Loucy (cell line): Measurements from ENCODE around the gene DMRTB1.

Experiments
- H2AFZ ChIP-seq: fragments of 200-600 bp; sonication (generic); 2 replicates; pipeline ENCODE4 v1.6.0; 2016; ENCODE audit warnings: antibody characterized with exemption, mild to moderate bottlenecking, low read length, moderate library complexity
- H3F3A ChIP-seq: fragments of 200-600 bp; 2 replicates; pipeline ENCODE4 v1.6.0; 2016; ENCODE audit warnings: antibody characterized with exemption, low read depth, mild to moderate bottlenecking
- H3K27me3 ChIP-seq: fragments of 200-600 bp; sonication (generic); 2 replicates; pipeline ENCODE4 v1.6.1; 2014; ENCODE audit warnings: low read length, mild to moderate bottlenecking; ENCODE audit not compliant: insufficient read depth, poor library complexity, severe bottlenecking
- H3K36me3 ChIP-seq: fragments of 200-600 bp; sonication (generic); 2 replicates; pipeline ENCODE4 v1.6.1; 2016; ENCODE audit warnings: low read length; ENCODE audit not compliant: insufficient read depth
- H3K4me1 ChIP-seq: fragments of 200-600 bp; sonication (generic); 2 replicates; pipeline ENCODE4 v1.5.1; 2014; ENCODE audit warnings: low read length, mild to moderate bottlenecking; ENCODE audit not compliant: insufficient read depth, poor library complexity, severe bottlenecking
- H3K4me2 ChIP-seq: fragments of 200-600 bp; sonication (generic); 2 replicates; pipeline ENCODE4 v1.6.0; 2014; ENCODE audit warnings: antibody characterized with exemption, low read length, low read depth, mild to moderate bottlenecking; ENCODE audit not compliant: poor library complexity, severe bottlenecking
- H3K4me3 ChIP-seq: fragments of 200-600 bp; sonication (generic); 2 replicates; pipeline ENCODE4 v1.5.1; 2014; ENCODE audit warnings: low read length, mild to moderate bottlenecking, mixed read lengths; ENCODE audit not compliant: poor library complexity, severe bottlenecking
- H3K79me2 ChIP-seq: fragments of 200-600 bp; sonication (generic); 2 replicates; pipeline ENCODE4 v1.6.1; 2014; ENCODE audit warnings: low read length; ENCODE audit not compliant: insufficient read depth
- H3K9ac ChIP-seq: fragments of 200-600 bp; sonication (generic); 2 replicates; pipeline ENCODE4 v1.6.0; 2014; ENCODE audit warnings: mild to moderate bottlenecking, low read depth, low read length, moderate library complexity; ENCODE audit not compliant: poor library complexity, severe bottlenecking
- H3K9me2 ChIP-seq: fragments of 200-600 bp; sonication (generic); replicated peaks from 2 replicates; pipeline ENCODE4 v1.6.1; 2016; ENCODE audit warnings: low read depth, low read length, mixed read lengths
- H3K9me3 ChIP-seq: fragments of 200-600 bp; sonication (generic); 2 replicates; pipeline ENCODE4 v1.6.1; 2014; ENCODE audit warnings: mild to moderate bottlenecking, antibody characterized with exemption, low read length, low read depth; ENCODE audit not compliant: insufficient read depth
- H4K20me1 ChIP-seq: fragments of 200-600 bp; sonication (generic); 2 replicates; pipeline ENCODE4 v1.6.0; 2014; ENCODE audit warnings: antibody characterized with exemption, low read length, mild to moderate bottlenecking; ENCODE audit not compliant: insufficient read depth, poor library complexity, severe bottlenecking
- EZH2phosphoT487 ChIP-seq: fragments of 200-600 bp; IDR thresholded peaks from 2 replicates; pipeline ENCODE4 v1.6.1; 2018; ENCODE audit warnings: antibody characterized with exemption, mild to moderate bottlenecking, moderate library complexity, borderline replicate concordance
- TF ChIP-seq, protein P1 (sequence below): fragments of 200-600 bp; sonication (generic); conservative IDR thresholded peaks from 2 replicates; pipeline ENCODE4 v1.5.1; 2014; ENCODE audit warnings: mild to moderate bottlenecking, antibody characterized with exemption, low read length

Gene DMRTB1

DNA sequence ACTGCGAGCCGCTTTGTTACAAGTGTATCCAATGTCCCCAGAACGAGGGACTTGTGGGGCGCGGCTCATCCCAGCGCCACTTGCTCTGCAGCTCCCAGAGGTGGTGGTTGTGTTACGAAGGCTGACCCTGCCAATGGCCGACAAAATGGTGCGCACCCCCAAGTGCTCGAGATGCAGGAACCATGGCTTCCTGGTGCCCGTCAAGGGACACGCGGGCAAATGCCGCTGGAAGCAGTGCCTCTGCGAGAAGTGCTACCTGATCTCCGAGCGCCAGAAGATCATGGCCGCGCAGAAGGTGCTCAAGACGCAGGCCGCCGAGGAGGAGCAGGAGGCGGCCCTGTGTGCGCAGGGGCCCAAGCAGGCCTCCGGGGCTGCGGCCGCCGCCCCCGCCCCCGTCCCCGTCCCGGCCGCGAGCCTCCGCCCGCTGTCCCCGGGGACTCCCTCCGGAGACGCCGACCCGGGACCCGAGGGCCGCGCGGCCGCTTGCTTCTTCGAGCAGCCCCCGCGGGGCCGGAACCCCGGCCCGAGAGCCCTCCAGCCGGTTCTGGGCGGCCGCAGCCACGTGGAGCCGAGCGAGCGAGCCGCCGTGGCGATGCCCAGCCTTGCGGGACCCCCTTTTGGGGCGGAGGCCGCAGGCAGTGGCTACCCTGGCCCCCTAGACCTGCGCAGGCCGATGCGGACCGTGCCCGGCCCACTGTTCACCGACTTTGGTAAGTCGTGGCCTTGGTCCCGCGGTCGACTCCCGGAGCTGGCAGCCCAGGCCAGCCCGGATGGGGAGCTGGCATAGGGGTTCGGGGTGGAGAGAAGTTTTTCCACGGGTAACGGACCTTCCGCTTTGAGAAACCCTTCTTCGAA, at the start of gene DMRTB1:
Gene DMRTB1, plus strand, starts transcription at position 79 of the 855 bp plus-strand sequence. Its CDS starts 55 bp downstream, at position 134.
- Histone ChIP-seq H3K79me2 (no peaks in the 10 kb centered on the region), H4K20me1 (no peaks in the 10 kb centered on the region), H3F3A (no peaks in the 10 kb centered on the region), H3K4me2 (no peak within 1 kb of the TSS), H3K9me3 (no peaks in the 10 kb centered on the region), H3K27me3 (no peaks in the 10 kb centered on the region), H3K4me1 (peaks cover 28% of the 10 kb centered on the region), H3K9me2 (no peaks in the 10 kb centered on the region), H2AFZ (no peak within 1 kb of the TSS), H3K4me3 (no peak within 1 kb of the TSS), H3K9ac (no peak within 1 kb of the TSS), H3K36me3 (no peaks in the 10 kb centered on the region)
- no peak for TF ChIP-seq EZH2phosphoT487
- TF ChIP-seq, protein P1, sequence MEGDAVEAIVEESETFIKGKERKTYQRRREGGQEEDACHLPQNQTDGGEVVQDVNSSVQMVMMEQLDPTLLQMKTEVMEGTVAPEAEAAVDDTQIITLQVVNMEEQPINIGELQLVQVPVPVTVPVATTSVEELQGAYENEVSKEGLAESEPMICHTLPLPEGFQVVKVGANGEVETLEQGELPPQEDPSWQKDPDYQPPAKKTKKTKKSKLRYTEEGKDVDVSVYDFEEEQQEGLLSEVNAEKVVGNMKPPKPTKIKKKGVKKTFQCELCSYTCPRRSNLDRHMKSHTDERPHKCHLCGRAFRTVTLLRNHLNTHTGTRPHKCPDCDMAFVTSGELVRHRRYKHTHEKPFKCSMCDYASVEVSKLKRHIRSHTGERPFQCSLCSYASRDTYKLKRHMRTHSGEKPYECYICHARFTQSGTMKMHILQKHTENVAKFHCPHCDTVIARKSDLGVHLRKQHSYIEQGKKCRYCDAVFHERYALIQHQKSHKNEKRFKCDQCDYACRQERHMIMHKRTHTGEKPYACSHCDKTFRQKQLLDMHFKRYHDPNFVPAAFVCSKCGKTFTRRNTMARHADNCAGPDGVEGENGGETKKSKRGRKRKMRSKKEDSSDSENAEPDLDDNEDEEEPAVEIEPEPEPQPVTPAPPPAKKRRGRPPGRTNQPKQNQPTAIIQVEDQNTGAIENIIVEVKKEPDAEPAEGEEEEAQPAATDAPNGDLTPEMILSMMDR, result no peak

DNA sequence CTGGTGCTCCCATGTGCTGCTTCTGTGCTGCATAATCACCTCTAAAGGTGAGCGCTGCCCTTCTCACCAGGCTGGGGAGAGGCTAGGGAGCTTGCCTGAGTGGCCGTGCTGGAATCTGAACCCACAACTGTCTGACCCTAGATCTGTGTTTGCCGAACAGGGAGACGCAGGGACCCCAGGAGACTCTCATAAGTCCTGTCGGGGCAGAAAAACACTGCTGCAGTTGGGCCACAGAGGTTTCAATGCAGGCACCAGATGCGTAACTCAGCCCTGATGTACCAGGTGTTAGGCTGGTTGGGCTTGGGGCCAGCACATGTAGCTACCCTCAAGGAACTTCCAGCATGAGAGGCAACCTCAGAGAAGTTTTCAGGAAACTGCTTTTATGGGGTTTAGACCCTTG, 49.5 kb upstream of the DMRTB1 start:
- Histone ChIP-seq H3K9me2 (no peaks in the 10 kb centered on the region), H3K4me1 (peaks cover 38% of the 10 kb centered on the region), H3K27me3 (no peaks in the 10 kb centered on the region), H2AFZ (no peak overlapping the region), H3F3A (peaks cover 3% of the 10 kb centered on the region; the same call in 1 of the 2 replicates), H3K4me3 (no peak overlapping the region), H3K9ac (no peak overlapping the region), H4K20me1 (no peaks in the 10 kb centered on the region), H3K79me2 (no peaks in the 10 kb centered on the region), H3K9me3 (no peaks in the 10 kb centered on the region), H3K4me2 (no peak overlapping the region), H3K36me3 (no peaks in the 10 kb centered on the region)
- TF ChIP-seq, protein P1, result no peak
- no peak for TF ChIP-seq EZH2phosphoT487

DNA sequence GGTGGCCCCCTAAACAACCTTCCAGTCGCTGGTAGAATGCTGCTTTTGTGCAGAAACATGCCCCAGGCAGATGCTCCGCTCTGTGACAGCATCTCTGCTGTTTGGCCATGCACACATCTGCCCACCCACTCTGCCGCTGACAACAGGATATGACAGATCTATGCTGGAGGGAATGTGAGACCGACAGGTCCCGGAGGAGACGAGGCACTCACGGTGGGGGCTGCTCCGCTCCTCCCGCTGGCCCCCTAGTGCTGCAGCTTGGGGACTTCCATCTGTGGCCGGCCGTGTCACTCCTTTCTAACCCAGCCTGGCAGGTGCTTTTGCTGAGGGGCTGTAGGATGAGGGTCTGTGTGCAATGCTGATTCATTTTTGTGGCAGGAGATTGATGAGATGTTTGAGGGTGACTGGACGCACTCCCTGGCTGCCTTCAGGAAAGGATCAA, 49.1 kb upstream of the DMRTB1 start:
- TF ChIP-seq, protein P1, result no peak
- TF ChIP-seq EZH2phosphoT487, result no peak
- H3F3A ChIP-seq, result peaks cover 3% of the 10 kb centered on the region; the same call in 1 of the 2 replicates
- no peaks in the 10 kb centered on the region for H3K9me3 ChIP-seq
- no peaks in the 10 kb centered on the region for H3K79me2 ChIP-seq
- no peak overlapping the region for H3K9ac ChIP-seq
- no peaks in the 10 kb centered on the region for H3K27me3 ChIP-seq
- no peaks in the 10 kb centered on the region for H3K36me3 ChIP-seq
- H3K4me1 ChIP-seq, result peaks cover 38% of the 10 kb centered on the region
- no peak overlapping the region for H2AFZ ChIP-seq
- no peaks in the 10 kb centered on the region for H4K20me1 ChIP-seq
- no peak overlapping the region for H3K4me2 ChIP-seq
- no peaks in the 10 kb centered on the region for H3K9me2 ChIP-seq
- H3K4me3 ChIP-seq, result no peak overlapping the region
